HL-60/S4 treated with phorbol 12-myristate 13-acetate at 8.2 ng/mL for 4 days and 3 days (cell line): Measurements from ENCODE around the gene LINGO4.

Experiments used
- in situ Hi-C: fragments of 300-500 bp; cut with MboI; formaldehyde crosslinking; loops from 2 replicates; pipeline ENCODE4 v1.15.0; 2022; ENCODE audit warnings: low sequenced_read_pairs

Gene LINGO4

DNA sequence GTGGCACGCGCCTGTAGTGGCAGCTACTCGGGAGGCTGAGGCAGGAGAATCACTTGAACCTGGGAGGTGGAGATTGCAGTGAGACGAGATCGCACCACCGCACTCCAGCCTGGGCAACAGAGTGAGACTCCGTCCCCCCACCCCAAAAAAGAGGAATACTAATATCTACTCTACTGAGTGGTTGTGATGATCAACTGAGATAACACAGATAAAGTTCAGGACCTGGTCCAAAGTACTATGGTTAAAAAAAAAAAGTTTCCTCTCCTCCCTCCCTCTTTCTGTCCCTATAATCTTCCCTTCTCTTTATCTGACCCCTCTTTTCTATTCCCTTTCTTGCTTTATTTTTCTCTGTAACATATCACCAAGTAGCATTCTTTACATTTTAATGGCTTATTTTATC is 30.4 kb upstream of the LINGO4 start:
- in situ Hi-C loops, result loop anchor here (25.0 kb wide), 1 partner anchor 298 kb away; the partner anchor contains the start of gene TUFT1

DNA sequence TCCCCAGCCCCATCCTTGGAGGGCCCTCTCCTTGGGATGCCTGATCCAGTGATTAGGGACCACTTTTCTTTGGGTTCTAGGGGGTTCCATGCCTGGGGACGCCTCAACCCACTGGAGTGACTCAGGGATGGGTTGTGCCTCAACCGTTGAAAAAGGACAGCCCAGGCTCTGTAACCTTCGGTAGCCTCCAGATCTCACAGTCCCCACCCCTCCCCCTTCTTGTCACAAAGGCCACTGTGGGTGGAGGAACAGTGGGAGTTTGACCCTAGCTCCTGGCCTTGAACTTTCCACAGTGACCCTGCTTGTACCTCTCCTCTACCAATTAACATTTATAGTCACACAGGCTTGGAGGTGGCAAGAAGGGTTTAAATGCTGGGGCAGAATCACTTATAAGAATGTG is 29.0 kb upstream of the LINGO4 start:
- in situ Hi-C loops, result loop anchor here (25.0 kb wide), 1 partner anchor 297 kb away; the partner anchor contains the start of gene TUFT1

DNA sequence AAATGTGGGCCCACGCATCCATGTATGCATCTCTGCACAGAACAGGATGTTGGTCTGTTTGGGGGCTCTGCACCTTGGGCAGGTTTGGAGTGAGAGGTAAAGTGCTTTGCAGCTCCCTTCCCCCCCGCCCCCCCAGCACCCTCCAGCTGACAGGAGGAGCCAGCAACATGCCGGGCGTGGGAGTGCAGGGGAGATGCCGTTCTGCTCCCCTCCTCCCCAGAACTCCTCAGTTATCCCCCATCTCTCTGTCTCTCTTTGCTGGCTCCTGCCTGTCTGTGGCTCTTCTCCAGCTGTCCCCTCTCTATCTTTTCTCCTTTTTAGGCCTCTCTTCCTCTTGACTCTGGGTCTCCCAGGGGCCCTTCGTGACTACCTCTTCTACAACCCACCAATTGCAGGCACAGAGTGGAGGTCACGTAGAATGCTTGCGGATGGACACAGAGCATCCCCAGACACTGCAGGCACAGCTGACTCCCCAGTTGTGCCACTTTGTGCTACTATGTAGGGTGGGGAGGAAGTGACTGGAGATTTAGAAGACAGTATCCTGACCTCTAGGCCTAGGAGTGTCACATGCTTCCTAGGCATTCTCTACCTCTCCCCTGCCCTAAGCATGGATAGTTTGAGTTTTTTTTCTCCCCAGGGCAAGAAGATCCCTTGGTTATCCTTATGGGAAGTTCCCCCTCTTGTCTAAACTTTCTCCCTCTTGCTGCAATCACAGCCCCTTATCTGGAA is 28.1 kb upstream of the LINGO4 start:
- in situ Hi-C loops, result loop anchor here (25.0 kb wide), 1 partner anchor 296 kb away; the partner anchor contains the start of gene TUFT1

DNA sequence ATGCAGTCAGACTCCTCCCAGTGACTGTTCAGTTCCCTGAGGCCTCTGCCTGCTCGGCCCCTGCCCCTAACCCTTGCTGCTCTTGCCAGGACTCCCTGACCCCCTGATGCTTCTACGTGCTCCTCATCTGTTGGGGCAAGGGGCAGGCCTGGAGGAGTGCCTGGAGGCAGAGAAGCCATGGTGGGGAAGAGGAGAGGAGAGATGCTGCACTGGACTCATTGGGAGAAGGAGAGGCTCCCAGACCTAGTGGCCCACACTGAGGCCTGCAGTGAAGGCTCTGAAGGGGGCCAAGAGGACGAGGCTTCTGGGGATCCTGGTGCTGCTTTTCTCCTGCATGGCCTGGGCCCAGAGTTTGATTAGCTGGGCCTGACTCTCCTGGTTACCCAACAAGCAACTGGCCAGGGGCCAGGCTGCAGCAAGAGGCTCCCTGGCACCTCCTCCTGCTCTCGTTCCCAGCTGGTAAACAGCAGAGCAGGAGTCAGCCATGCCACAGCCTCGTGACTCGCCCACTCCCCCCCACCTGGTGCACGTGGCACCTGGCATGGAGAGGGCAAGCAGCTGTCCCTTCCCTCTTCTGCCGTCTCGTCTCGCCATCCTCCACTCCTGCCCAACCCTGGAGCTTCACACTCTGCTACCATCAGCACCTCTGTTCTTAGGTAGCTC is 27.2 kb upstream of the LINGO4 start:
- in situ Hi-C loops, result loop anchor here (25.0 kb wide), 1 partner anchor 295 kb away; the partner anchor contains the start of gene TUFT1

DNA sequence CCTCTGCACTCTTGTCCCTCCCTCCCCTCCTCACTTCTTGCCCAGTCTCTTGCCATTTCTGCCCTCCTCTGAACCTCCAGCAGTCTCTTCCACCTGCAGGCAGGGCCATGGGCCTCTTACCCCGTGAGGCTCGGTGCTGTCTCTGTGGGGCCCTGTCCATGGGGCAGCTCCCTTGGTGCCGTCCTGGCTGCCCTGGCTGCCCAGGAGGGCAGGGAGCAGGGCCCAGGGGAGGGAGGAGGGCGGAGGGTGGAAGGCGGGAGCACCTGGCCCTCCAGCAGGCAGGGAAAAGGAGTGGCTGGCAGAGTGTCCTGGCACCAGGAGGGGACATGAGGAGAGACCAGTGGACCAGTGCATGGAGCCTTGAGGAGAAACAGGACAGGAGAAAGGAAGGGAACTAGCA is 26.4 kb upstream of the LINGO4 start, which contains the start of gene RORC:
Gene RORC, minus strand, starts transcription at position 198 of the 400 bp plus-strand sequence. Its CDS starts 38 bp downstream, at position 160.
- in situ Hi-C loops, result loop anchor here (25.0 kb wide), 1 partner anchor 294 kb away; the partner anchor contains the start of gene TUFT1

DNA sequence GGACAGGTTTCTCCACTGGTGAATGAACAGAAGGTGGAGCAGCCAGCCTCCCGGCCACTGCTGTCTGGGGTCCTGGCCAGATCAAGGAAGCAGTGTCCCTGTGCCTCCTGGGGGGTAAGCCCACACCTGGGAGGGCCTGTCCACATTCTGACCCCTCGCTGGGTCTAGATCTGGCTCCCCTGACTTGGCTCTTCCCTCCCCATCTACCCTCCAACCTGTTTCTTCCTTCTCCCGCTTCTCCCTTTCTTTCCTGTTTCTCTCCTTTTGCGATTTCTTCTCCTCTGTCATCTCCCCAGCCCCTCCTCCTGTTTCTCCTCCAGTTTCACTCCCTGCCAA is 26.0 kb upstream of the LINGO4 start:
- in situ Hi-C loops, result loop anchor here (25.0 kb wide), 1 partner anchor 294 kb away; the partner anchor contains the start of gene TUFT1

DNA sequence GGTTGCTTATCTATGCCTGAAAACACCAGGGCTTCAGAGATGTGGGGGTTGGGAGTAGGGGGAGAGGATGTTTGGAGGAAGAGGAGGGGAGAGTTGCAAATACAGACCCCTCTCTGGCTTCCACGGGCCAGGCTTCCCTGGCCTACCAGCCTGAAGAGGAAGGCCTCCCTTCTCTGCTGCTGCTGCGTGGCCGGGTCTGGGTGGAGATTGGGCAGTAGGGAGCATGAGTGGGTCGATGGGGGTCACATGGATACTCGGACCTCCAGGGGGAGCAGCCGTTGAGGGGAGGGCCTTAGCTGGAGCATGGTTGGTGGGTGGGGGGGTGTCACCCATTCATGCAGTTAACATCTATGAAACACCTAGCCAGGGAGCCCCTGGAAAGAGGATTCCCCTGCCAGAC is 24.8 kb upstream of the LINGO4 start:
- in situ Hi-C loops, result loop anchor here (25.0 kb wide), 1 partner anchor 293 kb away; the partner anchor contains the start of gene TUFT1

DNA sequence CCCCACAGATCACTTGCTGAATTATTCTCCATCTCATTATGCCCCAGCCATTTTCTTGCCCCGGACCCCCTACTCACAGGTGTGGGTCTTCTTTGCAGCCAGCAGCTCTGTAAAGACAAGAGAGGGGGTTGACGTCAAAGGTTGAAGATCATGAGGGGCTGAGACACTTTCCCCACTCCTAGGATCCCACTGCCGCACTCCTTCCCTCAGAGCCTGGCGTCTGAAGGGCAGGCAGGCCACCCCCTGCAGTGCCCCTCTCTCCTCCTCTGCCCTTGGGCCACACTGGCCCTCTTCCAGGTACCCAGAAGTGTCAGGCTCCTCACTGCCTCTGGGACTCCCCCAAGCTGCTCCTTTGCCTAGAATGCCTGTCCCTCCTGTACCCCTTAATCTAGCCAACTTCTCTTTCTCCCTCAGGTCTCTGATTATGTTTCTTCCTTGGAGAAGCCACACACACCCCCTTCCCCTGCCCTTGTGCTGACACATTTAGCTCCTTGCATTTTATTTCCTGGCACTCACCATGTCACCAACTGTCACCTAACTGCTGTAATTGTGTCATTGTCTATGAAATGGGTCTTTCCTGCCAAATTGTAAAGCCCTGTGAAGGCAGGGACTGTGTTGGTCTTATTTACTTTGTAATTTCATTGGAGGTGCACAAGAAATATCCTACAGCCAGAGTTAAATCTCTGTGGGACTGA is 24.3 kb upstream of the LINGO4 start:
- in situ Hi-C loops, result loop anchor here (25.0 kb wide), 1 partner anchor 292 kb away; the partner anchor contains the start of gene TUFT1

DNA sequence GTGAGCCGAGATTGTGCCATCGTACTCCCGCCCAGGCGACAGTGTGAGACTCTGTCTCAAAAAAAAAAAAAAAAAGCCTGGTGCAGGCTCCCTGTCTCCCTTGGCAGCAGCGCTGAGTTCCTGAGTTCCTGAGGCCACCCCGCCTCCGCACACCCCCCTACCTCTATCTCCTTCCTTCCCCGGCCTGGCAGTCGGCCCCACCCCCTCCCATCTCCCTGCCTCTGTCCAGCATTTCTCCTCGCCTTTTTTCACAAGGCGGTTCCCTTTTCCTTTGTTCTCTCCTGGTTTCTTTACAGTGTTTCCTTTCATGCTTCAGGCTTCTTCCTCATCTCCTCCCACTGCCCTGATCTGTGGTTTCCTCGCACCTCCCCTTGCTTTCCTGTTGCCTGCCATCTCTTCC is 23.7 kb upstream of the LINGO4 start:
- in situ Hi-C loops, result loop anchor here (25.0 kb wide), 1 partner anchor 292 kb away; the partner anchor contains the start of gene TUFT1

DNA sequence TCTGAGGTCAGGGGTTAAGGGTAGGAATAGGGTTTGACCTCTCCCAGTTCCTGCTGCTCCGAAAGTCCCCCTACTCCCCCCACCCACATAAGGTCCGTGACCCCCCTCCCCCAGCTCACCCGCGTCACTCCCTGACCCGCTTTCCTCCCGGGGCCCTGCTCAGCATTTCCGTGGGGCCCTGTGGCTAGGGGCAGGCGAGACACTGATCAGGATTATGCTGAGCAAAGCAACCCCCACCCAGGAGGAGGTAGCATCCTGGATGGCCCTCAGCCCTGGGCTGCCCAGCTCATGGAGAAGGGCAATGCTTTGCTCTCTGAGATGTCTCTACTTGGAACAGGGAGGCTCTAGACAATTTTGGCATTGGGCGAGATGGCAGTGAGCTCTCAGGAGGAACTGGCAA is 22.6 kb upstream of the LINGO4 start:
- in situ Hi-C loops, result loop anchor here (25.0 kb wide), 1 partner anchor 291 kb away; the partner anchor contains the start of gene TUFT1

DNA sequence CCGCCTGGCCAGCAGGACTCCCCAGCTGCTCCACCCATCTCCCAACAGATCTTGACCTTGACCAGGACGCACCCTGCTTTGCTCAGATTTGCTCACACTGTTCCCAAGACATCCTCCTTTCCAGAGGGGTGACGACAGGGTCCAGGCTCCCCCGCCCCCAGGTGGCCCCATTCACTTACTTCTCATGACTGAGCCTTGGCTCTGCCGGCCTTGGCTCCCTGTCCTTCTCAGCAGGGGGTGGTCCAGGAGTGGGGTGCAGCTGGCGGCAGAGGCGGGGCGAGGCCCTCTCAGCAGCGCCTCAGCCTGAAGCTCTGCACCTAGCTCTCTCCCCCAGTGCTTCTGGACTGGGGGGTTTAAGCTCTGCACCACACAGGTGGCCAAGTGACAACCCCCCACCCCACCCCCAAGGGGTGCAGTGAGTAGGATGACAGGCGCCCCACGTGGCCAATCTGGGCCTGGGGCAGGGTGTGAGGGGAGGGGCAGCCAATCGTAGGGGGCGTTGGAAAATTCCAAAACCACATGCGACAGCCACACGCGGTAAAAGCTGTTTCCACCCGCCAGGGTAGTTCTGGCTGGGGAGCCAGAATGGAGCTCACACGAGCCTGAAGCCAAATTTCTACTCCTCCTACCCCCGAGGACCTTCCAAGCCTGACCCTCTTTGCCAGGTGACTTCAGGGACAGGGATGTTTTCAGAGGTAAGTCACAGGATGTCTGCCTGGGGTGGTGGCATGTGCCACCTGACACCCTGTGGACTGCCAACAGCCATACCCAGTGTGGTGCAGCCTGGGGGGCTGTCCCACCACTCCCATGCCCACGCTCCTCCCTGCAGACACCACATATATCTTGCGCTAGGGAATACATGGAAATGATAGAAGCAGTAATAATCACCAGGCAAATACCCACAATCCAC is 20.8 kb upstream of the LINGO4 start:
- in situ Hi-C loops, result loop anchor here (25.0 kb wide), 1 partner anchor 289 kb away; the partner anchor contains the start of gene TUFT1

DNA sequence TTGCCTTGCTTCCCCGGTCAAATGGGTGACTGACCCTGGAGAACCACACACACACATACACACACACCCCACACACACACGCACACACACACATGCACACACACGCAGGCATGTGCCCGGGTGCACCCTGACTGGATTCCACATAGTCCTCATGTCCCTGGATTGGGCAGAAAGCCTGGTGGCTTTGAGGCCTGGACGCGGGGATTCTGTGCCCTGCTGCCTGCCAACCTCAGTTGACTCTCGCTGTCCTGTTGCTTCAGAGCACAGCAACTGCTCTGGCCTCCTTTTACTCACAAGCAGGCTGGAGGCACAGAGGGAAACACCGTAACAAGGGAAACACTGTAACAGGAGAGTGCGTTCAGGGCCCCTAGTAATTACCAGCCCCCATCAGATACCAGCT is 20.0 kb upstream of the LINGO4 start:
- in situ Hi-C loops, result loop anchor here (25.0 kb wide), 1 partner anchor 288 kb away; the partner anchor contains the start of gene TUFT1

DNA sequence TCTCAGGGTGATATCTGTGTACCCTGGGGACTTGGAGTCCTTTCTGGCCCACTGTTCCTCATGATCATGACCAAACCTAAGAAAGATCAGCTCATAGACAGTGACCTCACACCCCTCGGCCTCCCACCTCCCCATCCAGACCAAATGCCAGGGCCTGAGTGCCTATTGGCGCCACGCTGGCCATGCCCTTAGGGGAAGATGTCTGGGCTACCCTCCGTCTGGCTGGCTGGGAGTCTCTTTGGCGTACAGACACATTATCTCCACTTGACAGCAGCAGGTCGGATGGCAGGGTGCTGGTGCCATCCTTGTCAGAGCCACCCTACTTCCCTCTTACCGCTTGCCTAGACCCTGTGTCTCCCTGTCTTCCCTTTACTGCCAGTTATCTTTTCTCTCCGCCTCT is 18.0 kb upstream of the LINGO4 start:
- in situ Hi-C loops, result no loop called here

DNA sequence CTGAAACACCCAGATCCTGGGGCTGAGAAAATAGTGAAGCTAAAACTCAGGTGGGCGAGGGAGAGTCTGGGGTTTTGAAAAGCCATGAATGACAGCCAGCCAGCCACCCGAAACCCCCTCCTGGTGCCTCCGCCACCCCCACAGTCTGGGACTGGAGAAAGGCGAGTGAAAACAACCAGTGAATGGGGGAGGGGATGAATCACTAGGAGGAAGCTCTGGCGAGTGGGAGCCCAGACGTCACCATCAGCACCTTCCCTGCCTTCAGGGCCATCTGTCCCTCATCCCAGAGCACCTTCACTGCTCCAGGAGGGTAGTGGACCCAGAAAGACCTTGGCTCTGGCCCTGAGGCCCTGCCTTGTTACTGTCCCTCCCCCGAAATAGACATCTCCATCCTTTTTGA is 17.2 kb upstream of the LINGO4 start:
- in situ Hi-C loops, result no loop called here

DNA sequence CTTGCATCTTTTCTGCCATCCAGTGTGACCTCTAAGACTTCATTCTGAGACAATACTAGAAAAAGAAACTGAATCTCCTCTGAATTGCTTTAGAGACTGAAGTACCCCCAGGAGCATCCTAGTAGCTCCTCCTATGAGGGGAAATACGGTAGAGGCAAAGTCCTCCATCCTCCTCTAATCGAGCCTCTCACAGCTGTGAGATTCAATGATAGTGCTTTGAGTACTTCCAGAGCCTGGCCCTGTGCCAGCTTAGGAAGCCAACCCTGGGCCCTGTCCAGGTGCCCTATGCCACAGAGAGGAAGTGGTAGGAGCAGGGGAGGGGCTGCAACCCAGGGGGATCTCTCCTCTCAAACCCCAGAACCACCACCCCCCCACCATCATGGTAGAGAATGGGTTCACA is 15.7 kb upstream of the LINGO4 start:
- in situ Hi-C loops, result no loop called here

DNA sequence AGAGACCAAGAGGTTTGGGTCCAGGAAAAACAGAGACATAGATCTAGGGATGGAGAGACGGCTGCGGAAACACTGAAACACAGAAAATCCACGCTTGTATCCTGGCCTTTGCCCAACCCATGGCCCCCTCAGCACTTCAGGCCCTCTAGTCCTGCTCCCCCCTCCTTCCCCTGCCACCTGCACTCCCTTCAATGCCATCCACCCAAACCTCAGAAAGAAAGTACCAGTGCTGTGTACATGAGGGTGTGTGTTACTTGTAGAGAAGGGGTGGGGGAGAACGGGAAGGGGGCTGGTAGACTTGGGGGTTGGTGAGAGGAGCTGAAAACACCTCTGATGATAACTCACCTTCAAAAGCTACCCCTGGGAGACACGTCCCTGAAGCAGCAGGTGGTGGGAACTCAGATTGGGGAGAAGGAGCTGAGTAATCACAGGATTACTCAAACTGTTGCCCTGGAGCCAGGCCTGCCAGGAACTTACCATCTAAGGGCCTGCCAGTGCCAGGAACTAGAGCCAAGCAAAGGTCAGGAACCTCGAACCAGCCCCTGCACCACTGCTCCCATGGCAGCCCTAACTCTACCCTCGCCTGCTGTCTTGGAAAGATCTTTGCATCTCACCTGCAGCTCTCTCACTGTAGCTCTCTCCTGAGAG is 14.9 kb upstream of the LINGO4 start:
- in situ Hi-C loops, result no loop called here

DNA sequence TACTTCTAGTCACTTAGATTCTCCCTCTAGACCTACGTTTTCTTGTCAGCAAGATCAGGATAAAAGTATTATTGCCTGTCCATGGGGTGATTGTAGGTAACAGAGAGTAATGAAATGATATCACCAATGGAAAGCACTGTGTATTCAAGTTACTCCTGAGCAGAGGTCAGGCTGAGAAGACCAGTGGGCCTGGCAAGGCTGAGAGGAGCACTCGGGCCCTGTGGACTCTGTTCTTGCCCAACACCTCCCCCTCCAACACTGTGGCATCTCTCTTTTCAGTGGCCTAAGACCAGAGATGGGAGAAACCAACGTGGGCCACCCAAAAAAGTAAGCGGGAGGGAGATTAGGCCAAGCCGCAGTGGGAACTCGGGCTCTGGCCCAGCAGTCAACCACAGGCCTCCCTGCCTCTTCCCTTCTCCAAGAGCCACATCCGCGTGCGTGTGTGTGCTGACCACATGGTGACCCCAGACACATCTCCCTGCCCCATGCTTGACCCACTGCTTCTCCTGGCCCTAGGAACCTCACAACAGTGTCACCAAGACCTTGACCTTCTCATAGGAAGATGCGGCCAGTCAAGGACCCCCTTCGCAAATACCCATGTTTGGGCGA is 14.1 kb upstream of the LINGO4 start:
- in situ Hi-C loops, result no loop called here

DNA sequence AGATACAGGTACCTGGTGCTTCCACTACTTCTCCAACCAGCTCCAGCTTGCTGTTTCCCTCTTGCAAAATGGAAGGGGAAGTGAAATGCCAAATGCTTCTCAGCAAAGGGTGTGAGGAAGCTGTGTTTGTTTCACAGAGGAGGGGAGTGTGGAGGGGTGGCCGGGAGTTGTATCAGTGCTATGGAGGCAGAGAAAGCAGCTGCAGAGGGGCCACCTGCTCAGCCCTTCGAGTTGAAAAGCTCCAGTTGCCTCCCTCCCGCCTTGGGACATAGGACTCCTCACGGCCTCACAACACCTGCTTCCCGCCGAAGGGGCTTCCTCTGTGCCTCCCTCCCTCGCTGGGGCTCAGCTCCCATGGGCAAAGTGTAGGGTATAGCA is 12.1 kb upstream of the LINGO4 start:
- in situ Hi-C loops, result no loop called here
